Upper lobe of right lung (tissue), 1 donor: ENCODE data around the gene ACKR2. TPM values are rescaled to one million over a fixed set of nuclear protein-coding genes. Genes with fewer than 3 reads are reported as not detected.

Experiments used
- ATAC-seq: fragments of 200-7000 bp; cut with Tn5 transposase; one replicate; pipeline ENCODE4 v1.9.1; 2020; ENCODE audit warnings: mild to moderate bottlenecking, moderate library complexity
- DNase-seq: peaks from one replicate; pipeline ENCODE4 v3.0.0-alpha.2; 2020
- H3K27ac ChIP-seq: fragments of 200-600 bp; one replicate; pipeline ENCODE4 v1.8.0; 2022
- H3K27me3 ChIP-seq: fragments of 200-600 bp; one replicate; pipeline ENCODE4 v1.8.0; 2022; ENCODE audit warnings: mild to moderate bottlenecking
- H3K36me3 ChIP-seq: fragments of 200-600 bp; one replicate; pipeline ENCODE4 v1.8.0; 2022
- H3K4me1 ChIP-seq: fragments of 200-600 bp; one replicate; pipeline ENCODE4 v1.8.0; 2022
- H3K4me3 ChIP-seq: fragments of 200-600 bp; one replicate; pipeline ENCODE4 v1.8.0; 2022; ENCODE audit warnings: mild to moderate bottlenecking
- H3K9me3 ChIP-seq: fragments of 200-600 bp; one replicate; pipeline ENCODE4 v1.8.0; 2022
- intact Hi-C: fragments of 100-400 bp; cut with DNase I; formaldehyde crosslinking; loops from one replicate; pipeline ENCODE4 v1.11.0; 2022
- total RNA-seq: library from RNA; stranded (reverse); fragmentation: NEBNext Ultra II Directional; extraction: Animal tissue kit (Norgen Biotek cat#: 25700); gene quantifications from one replicate; pipeline ENCODE4 v1.2.1, GENCODE V29; 2021
- TF ChIP-seq, protein P1 (sequence below): fragments of 200-600 bp; IDR thresholded peaks from one replicate; pipeline ENCODE4 v1.8.0; 2022; ENCODE audit warnings: antibody characterized with exemption
- donor health status: DM: no; HTN: yes; CAD: no; lungs with severe emphysema.

Gene ACKR2
- total RNA-seq, 1 donor from 2014 or later = 5.2 TPM

DNA sequence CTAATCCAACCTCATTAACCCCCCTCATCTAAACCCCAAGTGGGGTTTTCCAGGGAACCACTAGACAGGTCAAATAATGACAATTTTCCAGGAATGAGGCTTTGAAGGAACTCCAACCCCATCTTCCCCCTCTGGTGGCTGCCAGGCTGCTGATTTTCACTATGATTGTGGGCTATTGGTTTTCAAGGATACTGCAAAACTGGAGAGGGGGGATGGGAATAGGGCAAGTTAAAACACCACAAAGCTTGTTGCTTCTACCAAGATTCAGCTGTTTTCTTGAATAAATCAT, 86.3 kb downstream of the ACKR2 start:
- intact Hi-C loops = no loop called here
- H3K9me3 ChIP-seq = no peaks in the 10 kb centered on the region
- H3K4me3 ChIP-seq = no peak overlapping the region
- TF ChIP-seq, protein P1, sequence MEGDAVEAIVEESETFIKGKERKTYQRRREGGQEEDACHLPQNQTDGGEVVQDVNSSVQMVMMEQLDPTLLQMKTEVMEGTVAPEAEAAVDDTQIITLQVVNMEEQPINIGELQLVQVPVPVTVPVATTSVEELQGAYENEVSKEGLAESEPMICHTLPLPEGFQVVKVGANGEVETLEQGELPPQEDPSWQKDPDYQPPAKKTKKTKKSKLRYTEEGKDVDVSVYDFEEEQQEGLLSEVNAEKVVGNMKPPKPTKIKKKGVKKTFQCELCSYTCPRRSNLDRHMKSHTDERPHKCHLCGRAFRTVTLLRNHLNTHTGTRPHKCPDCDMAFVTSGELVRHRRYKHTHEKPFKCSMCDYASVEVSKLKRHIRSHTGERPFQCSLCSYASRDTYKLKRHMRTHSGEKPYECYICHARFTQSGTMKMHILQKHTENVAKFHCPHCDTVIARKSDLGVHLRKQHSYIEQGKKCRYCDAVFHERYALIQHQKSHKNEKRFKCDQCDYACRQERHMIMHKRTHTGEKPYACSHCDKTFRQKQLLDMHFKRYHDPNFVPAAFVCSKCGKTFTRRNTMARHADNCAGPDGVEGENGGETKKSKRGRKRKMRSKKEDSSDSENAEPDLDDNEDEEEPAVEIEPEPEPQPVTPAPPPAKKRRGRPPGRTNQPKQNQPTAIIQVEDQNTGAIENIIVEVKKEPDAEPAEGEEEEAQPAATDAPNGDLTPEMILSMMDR = no peak
- no peaks in the 10 kb centered on the region for H3K36me3 ChIP-seq
- H3K4me1 ChIP-seq = no peaks in the 10 kb centered on the region
- H3K27ac ChIP-seq = no peak overlapping the region
- no peaks in the 10 kb centered on the region for H3K27me3 ChIP-seq
- DNase-seq (no peak), ATAC-seq (no peak)

DNA sequence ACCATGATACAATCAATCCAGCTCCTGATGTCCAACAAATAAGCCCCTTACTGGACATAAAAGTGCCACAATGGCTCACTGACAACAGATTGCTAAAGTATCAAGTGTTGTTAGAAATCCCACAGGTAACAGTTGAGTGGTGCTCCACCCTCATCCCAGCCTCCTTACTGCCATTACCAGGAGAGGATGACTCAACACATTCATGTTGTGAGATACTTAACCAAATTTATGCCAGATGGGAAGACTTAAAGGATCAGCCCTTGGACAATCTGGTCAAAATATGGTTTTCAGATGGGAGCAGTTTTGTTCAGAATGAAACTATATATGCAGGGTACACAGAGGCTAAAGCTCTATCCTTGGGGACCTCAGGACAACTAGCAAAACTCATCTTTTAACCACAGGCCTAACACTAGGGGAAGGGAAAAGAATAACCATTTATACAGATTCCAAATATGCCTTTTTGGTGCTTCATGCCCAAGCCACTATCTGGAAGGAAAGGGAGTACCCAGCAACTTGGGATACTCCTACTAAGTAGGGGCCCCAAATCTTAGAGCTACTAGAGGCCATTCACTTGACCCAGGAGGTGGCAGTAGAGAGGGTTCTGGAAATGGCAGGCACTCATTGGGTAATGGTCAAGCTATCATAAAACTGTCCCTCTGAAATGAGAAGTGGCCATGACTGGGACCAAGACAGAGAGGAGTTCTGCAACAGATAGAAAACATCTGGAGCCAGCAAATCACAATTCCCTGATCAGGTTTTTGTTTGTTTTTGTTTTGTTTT, 89.8 kb downstream of the ACKR2 start:
- Histone ChIP-seq H3K27ac (no peak overlapping the region), H3K9me3 (no peaks in the 10 kb centered on the region), H3K36me3 (no peaks in the 10 kb centered on the region), H3K4me1 (no peaks in the 10 kb centered on the region), H3K4me3 (no peak overlapping the region), H3K27me3 (no peaks in the 10 kb centered on the region)
- TF ChIP-seq, protein P1 = no peak
- DNase-seq (no peak), ATAC-seq (no peak)
- intact Hi-C loops = no loop called here

DNA sequence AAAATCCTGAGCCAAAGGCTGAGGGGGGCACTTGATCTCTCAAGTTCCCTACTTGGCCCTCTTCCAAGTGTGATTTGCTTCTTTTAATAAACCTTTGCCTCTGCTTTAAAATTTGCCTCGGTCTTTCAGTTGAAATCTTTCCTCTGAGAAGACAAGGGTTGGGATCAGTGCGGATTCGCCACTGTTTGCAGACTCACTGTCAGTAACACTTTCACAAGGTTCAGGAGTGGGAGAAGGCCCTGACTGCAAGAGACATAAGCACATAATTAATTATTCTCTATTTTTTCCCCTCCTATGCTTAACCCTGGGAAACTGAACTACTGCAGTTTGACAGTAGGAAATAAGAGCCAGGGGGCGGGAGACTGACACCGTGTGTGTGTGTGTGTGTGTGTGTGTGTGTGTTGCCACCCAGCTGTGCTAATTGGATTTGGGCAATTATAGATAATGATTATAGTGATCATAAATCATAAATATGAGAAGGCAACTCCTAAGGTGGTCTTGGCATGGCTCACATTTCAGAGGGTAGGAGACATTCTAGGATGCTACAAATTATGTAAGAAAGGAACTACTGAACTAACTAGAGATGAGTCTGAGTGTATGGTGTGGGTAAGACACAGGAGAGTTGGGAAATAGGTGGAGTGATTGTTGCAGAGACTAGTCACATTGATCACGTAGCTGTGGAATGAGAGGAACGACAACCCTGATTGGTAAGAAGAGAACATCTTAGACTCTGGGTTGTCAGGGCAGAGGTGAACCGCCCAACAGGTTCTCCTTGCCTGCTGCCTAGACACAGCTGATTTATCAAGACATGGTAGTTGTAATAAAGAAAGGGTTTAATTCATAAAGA, 91.2 kb downstream of the ACKR2 start:
- intact Hi-C loops = no loop called here
- H3K4me1 ChIP-seq = no peaks in the 10 kb centered on the region
- no peaks in the 10 kb centered on the region for H3K27me3 ChIP-seq
- H3K4me3 ChIP-seq = no peak overlapping the region
- DNase-seq (no peak), ATAC-seq (no peak)
- no peaks in the 10 kb centered on the region for H3K36me3 ChIP-seq
- H3K27ac ChIP-seq = no peak overlapping the region
- H3K9me3 ChIP-seq = no peaks in the 10 kb centered on the region
- TF ChIP-seq, protein P1 = no peak

DNA sequence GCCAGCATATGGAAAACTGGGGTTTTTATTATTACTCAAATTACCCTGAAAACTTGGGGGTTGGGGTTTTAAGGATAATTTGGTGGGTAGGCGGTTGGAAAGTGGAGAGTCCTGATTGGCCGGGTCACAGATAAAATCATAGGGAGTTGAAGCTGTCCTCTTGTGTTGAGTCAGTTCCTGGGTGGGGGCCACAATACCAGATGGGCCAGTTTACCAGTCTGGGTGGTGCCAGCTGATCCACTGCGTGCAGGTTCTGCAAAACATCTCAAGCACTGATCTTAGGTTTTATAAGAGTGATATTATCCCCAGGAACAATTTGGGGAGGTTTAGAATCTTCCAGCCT, 91.8 kb downstream of the ACKR2 start:
- Histone ChIP-seq H3K27me3 (no peaks in the 10 kb centered on the region), H3K27ac (no peak overlapping the region), H3K36me3 (no peaks in the 10 kb centered on the region), H3K9me3 (no peaks in the 10 kb centered on the region), H3K4me1 (peaks cover 3% of the 10 kb centered on the region), H3K4me3 (no peak overlapping the region)
- intact Hi-C loops = no loop called here
- DNase-seq (no peak), ATAC-seq (no peak)
- TF ChIP-seq, protein P1 = no peak

DNA sequence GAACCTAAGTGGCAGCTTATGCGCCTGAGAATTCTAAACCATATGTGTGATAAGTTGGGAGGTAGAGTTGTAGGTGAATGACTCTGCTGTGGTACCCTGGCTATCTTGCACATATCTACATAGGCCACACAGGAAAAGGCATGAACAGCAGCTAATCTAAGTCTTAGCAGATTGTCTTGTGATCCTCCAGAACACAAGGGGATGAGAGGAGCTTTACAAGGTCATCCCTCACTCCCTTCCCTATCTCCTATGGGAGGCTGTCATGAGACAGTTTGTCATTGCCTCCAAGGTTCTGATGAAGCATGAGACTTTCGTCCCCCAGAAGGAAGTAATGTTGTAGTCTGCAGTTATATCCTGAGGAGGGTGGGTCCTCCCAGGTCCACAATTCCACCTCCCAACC, 93.0 kb downstream of the ACKR2 start:
- Histone ChIP-seq H3K9me3 (no peaks in the 10 kb centered on the region), H3K36me3 (no peaks in the 10 kb centered on the region), H3K4me1 (peaks cover 3% of the 10 kb centered on the region), H3K4me3 (no peak overlapping the region), H3K27ac (no peak overlapping the region), H3K27me3 (no peaks in the 10 kb centered on the region)
- intact Hi-C loops = no loop called here
- TF ChIP-seq, protein P1 = no peak
- no peak for ATAC-seq
- no peak for DNase-seq
